Caco-2 (cell line): ENCODE measurements around the gene EMC1. TPM values are rescaled to one million over a fixed set of nuclear protein-coding genes. Genes with fewer than 3 reads are reported as not detected.

Experiments
- BruUV-seq: library from RNA; stranded (reverse); fragments of 400-500 nt; replicated peaks from 2 replicates; lab custom pipeline; 2021; lab: Mats Ljungman, UMichigan
- CTCF ChIA-PET: fragments of 300-600 bp; sonication (Branson Sonifier 250); formaldehyde crosslinking; loops from one replicate; lab custom pipeline; 2022; ENCODE audit warnings: antibody characterized with exemption; lab: Charles Lee
- POLR2A ChIA-PET: fragments of 300-600 bp; sonication (Branson Sonifier 250); formaldehyde crosslinking; loops from one replicate; lab custom pipeline; 2022; ENCODE audit warnings: antibody characterized with exemption; lab: Charles Lee
- DNase-seq, 2 experiments: peaks; one replicate each; pipeline versions ENCODE4 v3.0.0 to v3.0.0-alpha.2; 2020 to 2022
- H3K27me3 ChIP-seq: replicated peaks from 2 replicates; pipeline ENCODE4 v1.6.0; 2011; ENCODE audit warnings: low read length; ENCODE audit not compliant: control insufficient read depth, insufficient read depth
- H3K36me3 ChIP-seq: 2 replicates; pipeline ENCODE4 v1.5.1; 2011; ENCODE audit warnings: low read length; ENCODE audit not compliant: control insufficient read depth, insufficient read depth
- H3K4me1 ChIP-seq: fragments of 250-450 bp; sonication (Bioruptor Pico); 2 replicates; pipeline ENCODE4 v1.5.1; 2020; ENCODE audit warnings: mild to moderate bottlenecking
- H3K4me3 ChIP-seq: 2 replicates; pipeline ENCODE4 v1.5.1; 2011; ENCODE audit warnings: low read depth, mild to moderate bottlenecking, control low read depth, low read length
- H3K9me3 ChIP-seq: fragments of 250-450 bp; sonication (Bioruptor Pico); 2 replicates; pipeline ENCODE4 v1.5.1; 2020; ENCODE audit warnings: mild to moderate bottlenecking, moderate library complexity
- H3K27ac Mint-ChIP-seq: one replicate; pipeline ENCODE4 v1.8.0; 2022; ENCODE audit warnings: mixed read lengths; ENCODE audit not compliant: unreplicated experiment
- H3K27me3 Mint-ChIP-seq: one replicate; pipeline ENCODE4 v1.8.0; 2022; ENCODE audit warnings: mixed read lengths; ENCODE audit not compliant: insufficient read depth, unreplicated experiment
- H3K36me3 Mint-ChIP-seq: one replicate; pipeline ENCODE4 v1.8.0; 2022; ENCODE audit warnings: mild to moderate bottlenecking, mixed read lengths; ENCODE audit not compliant: insufficient read depth, unreplicated experiment
- H3K4me1 Mint-ChIP-seq: one replicate; pipeline ENCODE4 v1.8.0; 2022; ENCODE audit warnings: low read depth, mixed read lengths; ENCODE audit not compliant: unreplicated experiment
- H3K4me3 Mint-ChIP-seq: one replicate; pipeline ENCODE4 v1.8.0; 2022; ENCODE audit warnings: mild to moderate bottlenecking, moderate library complexity, mixed read lengths; ENCODE audit not compliant: unreplicated experiment
- H3K9me3 Mint-ChIP-seq: one replicate; pipeline ENCODE4 v1.8.0; 2022; ENCODE audit warnings: mixed read lengths; ENCODE audit not compliant: unreplicated experiment
- CTCF ChIP-seq, 2 experiments: fragments of 200-600 bp in 1 of 2; IDR thresholded peaks; 1 replicate in 1 of 2; 2 replicates in 1 of 2; pipeline versions ENCODE4 v1.5.1 to v1.8.0; 2011 to 2022; ENCODE audit warnings: antibody characterized with exemption in 1 of 2, control low read depth in 1 of 2, inconsistent platforms in 1 of 2, low read depth in 1 of 2, low read length in 1 of 2, mild to moderate bottlenecking in 1 of 2, moderate library complexity in 1 of 2; ENCODE audit not compliant: insufficient read depth in 1 of 2, severe bottlenecking in 1 of 2, unreplicated experiment in 1 of 2
- intact Hi-C: fragments of 100-400 bp; cut with micrococcal nuclease; formaldehyde crosslinking; loops from one replicate; pipeline ENCODE4 v1.10.0; 2022; ENCODE audit not compliant: unreplicated experiment
- total RNA-seq: library from RNA; stranded (reverse); gene quantifications from 2 replicates; pipeline ENCODE4 v1.2.3, GENCODE V29; 2022

The EMC1 gene
- total RNA-seq, 1 experiment from 2014 or later = 51.5 TPM

- ChIA-PET POLR2A (no interaction called here), CTCF (no interaction called here)
- H3K9me3 Mint-ChIP-seq = no peaks in the 10 kb centered on the region
- peak overlapping the region; percentile 70 for H3K27ac Mint-ChIP-seq
- no peak overlapping the region for H3K4me3 ChIP-seq
- peaks cover 48% of the 10 kb centered on the region for H3K4me1 Mint-ChIP-seq
- H3K36me3 Mint-ChIP-seq = peaks cover 100% of the 10 kb centered on the region
- H3K36me3 ChIP-seq = no peaks in the 10 kb centered on the region
- no peaks in the 10 kb centered on the region for H3K9me3 ChIP-seq
- no peak for DNase-seq
- no peak for TF ChIP-seq CTCF (IDR thresholded peaks at IDR 0.05; ENCODE audit: insufficient read depth in 1 of 2, low read depth in 1 of 2, low read length in 1 of 2, severe bottlenecking in 1 of 2, unreplicated experiment in 1 of 2)
- peak overlapping the region; percentile 47 for H3K4me3 Mint-ChIP-seq
- no peaks in the 10 kb centered on the region for H3K27me3 Mint-ChIP-seq
- H3K27me3 ChIP-seq = no peaks in the 10 kb centered on the region
- BruUV-seq = no TSS peak
- H3K4me1 ChIP-seq = peaks cover 23% of the 10 kb centered on the region
- intact Hi-C loops = no loop called here
Measured at GRCh38 chr1:19191811-19192210, 59.5 kb downstream of the EMC1 start.

GRCh38 chr1:19190468-19190867, 60.9 kb downstream of the EMC1 start:
- Mint-ChIP-seq H3K36me3 (peaks cover 100% of the 10 kb centered on the region), H3K27me3 (no peaks in the 10 kb centered on the region), H3K27ac (peak overlapping the region; percentile 17), H3K9me3 (no peaks in the 10 kb centered on the region), H3K4me1 (peaks cover 34% of the 10 kb centered on the region), H3K4me3 (no peak overlapping the region)
- CTCF ChIA-PET = no interaction called here
- H3K27me3 ChIP-seq = no peaks in the 10 kb centered on the region
- POLR2A ChIA-PET = no interaction called here
- peaks cover 2% of the 10 kb centered on the region; the same call in 1 of the 2 replicates for H3K36me3 ChIP-seq
- intact Hi-C loops = no loop called here
- H3K9me3 ChIP-seq = no peaks in the 10 kb centered on the region
- no peak overlapping the region for H3K4me3 ChIP-seq
- no peak for DNase-seq
- H3K4me1 ChIP-seq = peaks cover 18% of the 10 kb centered on the region
- BruUV-seq = no TSS peak
- TF ChIP-seq CTCF (IDR thresholded peaks at IDR 0.05; ENCODE audit: insufficient read depth in 1 of 2, low read depth in 1 of 2, low read length in 1 of 2, severe bottlenecking in 1 of 2, unreplicated experiment in 1 of 2) = no peak

GRCh38 chr1:19189270-19189669, 62.1 kb downstream of the EMC1 start:
- Histone ChIP-seq H3K27me3 (no peaks in the 10 kb centered on the region), H3K9me3 (no peaks in the 10 kb centered on the region), H3K4me3 (no peak overlapping the region), H3K4me1 (peaks cover 18% of the 10 kb centered on the region), H3K36me3 (peaks cover 2% of the 10 kb centered on the region; the same call in 1 of the 2 replicates)
- no peak for DNase-seq
- Mint-ChIP-seq H3K9me3 (no peaks in the 10 kb centered on the region), H3K4me1 (peaks cover 32% of the 10 kb centered on the region), H3K27me3 (no peaks in the 10 kb centered on the region), H3K27ac (no peak overlapping the region), H3K36me3 (peaks cover 99% of the 10 kb centered on the region), H3K4me3 (no peak overlapping the region)
- ChIA-PET POLR2A (no interaction called here), CTCF (no interaction called here)
- no peak for TF ChIP-seq CTCF (IDR thresholded peaks at IDR 0.05; ENCODE audit: insufficient read depth in 1 of 2, low read depth in 1 of 2, low read length in 1 of 2, severe bottlenecking in 1 of 2, unreplicated experiment in 1 of 2)
- intact Hi-C loops = no loop called here
- BruUV-seq = no TSS peak
